GM18508 (cell line): ENCODE results near the gene NDC1.
"Not testable (repeated sequence)": the region's sequence is repeated elsewhere in the genome, so short reads cannot be mapped to it uniquely, and the experiment has no call there.

Experiments
- ATAC-seq: cut with Tn5 transposase; IDR thresholded peaks from one replicate; pipeline ENCODE4 v1.9.1; 2021; ENCODE audit warnings: moderate number of reproducible peaks; ENCODE audit not compliant: insufficient read depth, unreplicated experiment

The NDC1 gene

GRCh38 chr1:53766831-53767405, 71.2 kb downstream of the NDC1 start:
- no peak for ATAC-seq

- ATAC-seq = no peak
Measured at GRCh38 chr1:53766194-53766742, 71.8 kb downstream of the NDC1 start.

- ATAC-seq = no peak
Measured at GRCh38 chr1:53765657-53766056, 72.4 kb downstream of the NDC1 start.

- no peak for ATAC-seq
Measured at GRCh38 chr1:53763911-53764310, 74.2 kb downstream of the NDC1 start.

GRCh38 chr1:53763461-53763860, 74.6 kb downstream of the NDC1 start:
- ATAC-seq = no peak

GRCh38 chr1:53760497-53760896, 77.6 kb downstream of the NDC1 start:
- not testable (repeated sequence) for ATAC-seq

- no peak for ATAC-seq
Measured at GRCh38 chr1:53755874-53756273, 82.2 kb downstream of the NDC1 start.

- ATAC-seq = no peak
Measured at GRCh38 chr1:53754484-53755312, 83.4 kb downstream of the NDC1 start.

- ATAC-seq = no peak
Measured at GRCh38 chr1:53752281-53752680, 85.8 kb downstream of the NDC1 start.

GRCh38 chr1:53747841-53748240, 90.3 kb downstream of the NDC1 start:
- ATAC-seq = no peak

GRCh38 chr1:53740621-53741105, 97.4 kb downstream of the NDC1 start:
- ATAC-seq = no peak

GRCh38 chr1:53739109-53739681, 98.9 kb downstream of the NDC1 start, which contains the start of gene GLIS1:
GLIS1 (minus strand) TSS chr1:53739164; CDS start chr1:53738064, 1,100 bp downstream.
- no peak for ATAC-seq

GRCh38 chr1:53738205-53739108, 99.6 kb downstream of the NDC1 start:
- ATAC-seq = no peak

- no peak for ATAC-seq
Measured at GRCh38 chr1:53737648-53738204, 100.4 kb downstream of the NDC1 start.

GRCh38 chr1:53736290-53736689, 101.8 kb downstream of the NDC1 start:
- ATAC-seq = no peak

GRCh38 chr1:53735681-53736080, 102.4 kb downstream of the NDC1 start:
- ATAC-seq = no peak

- ATAC-seq = no peak
Measured at GRCh38 chr1:53735261-53735660, 102.8 kb downstream of the NDC1 start.

- ATAC-seq = no peak
Measured at GRCh38 chr1:53734650-53735211, 103.4 kb downstream of the NDC1 start.

GRCh38 chr1:53733975-53734649, 104.0 kb downstream of the NDC1 start:
- no peak for ATAC-seq
